Smooth muscle cell (in vitro differentiated cells): ENCODE measurements around the gene CHCHD6. TPM values are rescaled to one million over a fixed set of nuclear protein-coding genes. Genes with fewer than 3 reads are reported as not detected.

ENCODE experiments used
- DNase-seq: peaks from one replicate; lab custom pipeline; 2025; ENCODE audit not compliant: unreplicated experiment; lab: John Stamatoyannopoulos, UW
- H2AFZ ChIP-seq: fragments of 200-600 bp; sonication (generic); 2 replicates; pipeline ENCODE4 v1.6.0; 2016; ENCODE audit warnings: antibody characterized with exemption, low read depth, mild to moderate bottlenecking
- H3F3A ChIP-seq: fragments of 200-600 bp; sonication (generic); 2 replicates; pipeline ENCODE4 v1.6.0; 2017; ENCODE audit warnings: antibody characterized with exemption, low read depth
- H3K27ac ChIP-seq: fragments of 200-600 bp; sonication (generic); 2 replicates; pipeline ENCODE4 v1.5.1; 2016; ENCODE audit warnings: low read depth, mild to moderate bottlenecking
- H3K27me3 ChIP-seq: fragments of 200-600 bp; sonication (generic); 2 replicates; pipeline ENCODE4 v1.6.1; 2016; ENCODE audit warnings: low read depth, mild to moderate bottlenecking
- H3K36me3 ChIP-seq: fragments of 200-600 bp; sonication (generic); 2 replicates; pipeline ENCODE4 v1.5.1; 2016; ENCODE audit warnings: low read depth
- H3K4me1 ChIP-seq: fragments of 200-600 bp; sonication (generic); 2 replicates; pipeline ENCODE4 v1.5.1; 2016; ENCODE audit warnings: low read depth
- H3K4me2 ChIP-seq: fragments of 200-600 bp; sonication (generic); 2 replicates; pipeline ENCODE4 v1.6.0; 2016; ENCODE audit warnings: mild to moderate bottlenecking
- H3K4me3 ChIP-seq: fragments of 200-600 bp; sonication (generic); 2 replicates; pipeline ENCODE4 v1.5.1; 2016; ENCODE audit warnings: mild to moderate bottlenecking
- H3K79me2 ChIP-seq: fragments of 200-600 bp; sonication (generic); 2 replicates; pipeline ENCODE4 v1.6.0; 2016; ENCODE audit warnings: low read depth, mild to moderate bottlenecking
- H3K9ac ChIP-seq: fragments of 200-600 bp; sonication (generic); 2 replicates; pipeline ENCODE4 v1.6.0; 2016; ENCODE audit warnings: low read depth
- H3K9me3 ChIP-seq: fragments of 200-600 bp; sonication (generic); replicated peaks from 2 replicates; pipeline ENCODE4 v1.5.1; 2016; ENCODE audit warnings: low read depth
- H4K20me1 ChIP-seq: fragments of 200-600 bp; sonication (generic); 2 replicates; pipeline ENCODE4 v1.6.0; 2016; ENCODE audit warnings: low read depth
- WGBS: methylation state at CpG from one replicate; pipeline ENCODE4 v1.1.7; 2016; ENCODE audit warnings: low lambda C conversion rate; 5-methylcytosine and 5-hydroxymethylcytosine counted together
- polyA plus RNA-seq: library from polyadenylated mRNA; unstranded; fragments of >200 nt; fragmentation: Nextera tagmentation; extraction: Ambion mirVana; gene quantifications from 2 replicates; pipeline ENCODE4 v1.2.1, GENCODE V29; 2016
- total RNA-seq: library from RNA; depleted of rRNA; stranded (reverse); fragments of >200 nt; gene quantifications from 2 replicates; pipeline ENCODE4 v1.2.3, GENCODE V29; 2014
- TF ChIP-seq, protein P1 (sequence below): fragments of 200-600 bp; sonication (generic); IDR thresholded peaks from 2 replicates; pipeline ENCODE4 v1.5.1; 2017; ENCODE audit warnings: borderline replicate concordance, mild to moderate bottlenecking, antibody characterized with exemption; ENCODE audit not compliant: insufficient read depth, poor library complexity, severe bottlenecking

The CHCHD6 gene
- total and polyA plus RNA-seq, 2 experiments from 2014 or later: 6.7 to 27.2 TPM

- Histone ChIP-seq H3K79me2 (no peaks in the 10 kb centered on the region), H3K9ac (no peak overlapping the region), H3F3A (no peaks in the 10 kb centered on the region), H3K4me2 (no peak overlapping the region), H3K27me3 (no peaks in the 10 kb centered on the region), H3K4me1 (no peaks in the 10 kb centered on the region), H3K4me3 (no peak overlapping the region), H4K20me1 (no peaks in the 10 kb centered on the region), H3K27ac (peak overlapping the region; percentile 77), H3K36me3 (no peaks in the 10 kb centered on the region), H2AFZ (no peak overlapping the region), H3K9me3 (no peaks in the 10 kb centered on the region)
- 96% methylated on average over 9 of the region's 9 CpGs for WGBS
- DNase-seq: no peak
- TF ChIP-seq, protein P1, sequence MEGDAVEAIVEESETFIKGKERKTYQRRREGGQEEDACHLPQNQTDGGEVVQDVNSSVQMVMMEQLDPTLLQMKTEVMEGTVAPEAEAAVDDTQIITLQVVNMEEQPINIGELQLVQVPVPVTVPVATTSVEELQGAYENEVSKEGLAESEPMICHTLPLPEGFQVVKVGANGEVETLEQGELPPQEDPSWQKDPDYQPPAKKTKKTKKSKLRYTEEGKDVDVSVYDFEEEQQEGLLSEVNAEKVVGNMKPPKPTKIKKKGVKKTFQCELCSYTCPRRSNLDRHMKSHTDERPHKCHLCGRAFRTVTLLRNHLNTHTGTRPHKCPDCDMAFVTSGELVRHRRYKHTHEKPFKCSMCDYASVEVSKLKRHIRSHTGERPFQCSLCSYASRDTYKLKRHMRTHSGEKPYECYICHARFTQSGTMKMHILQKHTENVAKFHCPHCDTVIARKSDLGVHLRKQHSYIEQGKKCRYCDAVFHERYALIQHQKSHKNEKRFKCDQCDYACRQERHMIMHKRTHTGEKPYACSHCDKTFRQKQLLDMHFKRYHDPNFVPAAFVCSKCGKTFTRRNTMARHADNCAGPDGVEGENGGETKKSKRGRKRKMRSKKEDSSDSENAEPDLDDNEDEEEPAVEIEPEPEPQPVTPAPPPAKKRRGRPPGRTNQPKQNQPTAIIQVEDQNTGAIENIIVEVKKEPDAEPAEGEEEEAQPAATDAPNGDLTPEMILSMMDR: no peak
These were observed 208.0 kb downstream of the CHCHD6 start for GRCh38 chr3:126912027-126912422.

DNA sequence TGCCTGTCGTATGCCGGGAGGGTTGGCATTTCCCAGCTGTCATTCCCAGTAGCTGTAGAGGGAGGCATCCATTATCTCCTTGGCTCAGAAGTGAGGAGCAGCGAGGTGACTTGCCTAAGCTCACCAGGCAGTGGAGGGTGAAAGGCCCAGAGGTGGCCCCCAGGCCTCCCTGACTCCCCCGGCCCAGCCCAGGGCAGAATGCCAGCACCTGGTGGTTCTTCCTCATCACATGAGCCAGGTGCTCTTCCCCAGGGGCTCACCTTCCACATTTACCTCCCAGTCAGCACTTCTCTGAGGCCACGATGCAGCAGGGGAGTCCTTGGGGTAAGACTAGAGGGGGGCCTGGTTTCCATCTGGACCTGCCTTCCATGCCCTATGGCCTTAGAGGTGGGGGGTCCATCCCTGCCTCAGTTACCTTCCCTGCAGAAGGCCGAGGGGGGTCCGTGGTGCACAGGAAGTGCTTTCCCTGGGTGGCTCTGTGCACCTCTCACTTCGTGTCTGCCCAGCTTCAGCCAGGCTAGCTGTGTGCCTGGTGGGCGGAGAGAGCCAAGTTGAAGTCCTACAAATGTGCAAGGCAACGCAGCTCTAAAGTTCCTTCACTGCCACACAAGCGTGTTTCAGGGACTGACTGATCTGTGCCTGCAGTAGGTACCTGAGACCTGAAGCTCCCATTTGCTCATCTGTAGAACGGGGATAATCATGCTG, 208.6 kb downstream of the CHCHD6 start:
- TF ChIP-seq, protein P1: no peak
- H3K4me3 ChIP-seq: no peak overlapping the region
- no peaks in the 10 kb centered on the region for H3K79me2 ChIP-seq
- no peaks in the 10 kb centered on the region for H3K36me3 ChIP-seq
- no peak for DNase-seq
- no peaks in the 10 kb centered on the region for H4K20me1 ChIP-seq
- WGBS: 97% methylated on average over 12 of the region's 12 CpGs
- H3F3A ChIP-seq: no peaks in the 10 kb centered on the region
- H3K4me1 ChIP-seq: no peaks in the 10 kb centered on the region
- H3K9ac ChIP-seq: no peak overlapping the region
- no peak overlapping the region for H3K27ac ChIP-seq
- no peaks in the 10 kb centered on the region for H3K9me3 ChIP-seq
- H3K4me2 ChIP-seq: no peak overlapping the region
- no peaks in the 10 kb centered on the region for H3K27me3 ChIP-seq
- no peak overlapping the region for H2AFZ ChIP-seq

DNA sequence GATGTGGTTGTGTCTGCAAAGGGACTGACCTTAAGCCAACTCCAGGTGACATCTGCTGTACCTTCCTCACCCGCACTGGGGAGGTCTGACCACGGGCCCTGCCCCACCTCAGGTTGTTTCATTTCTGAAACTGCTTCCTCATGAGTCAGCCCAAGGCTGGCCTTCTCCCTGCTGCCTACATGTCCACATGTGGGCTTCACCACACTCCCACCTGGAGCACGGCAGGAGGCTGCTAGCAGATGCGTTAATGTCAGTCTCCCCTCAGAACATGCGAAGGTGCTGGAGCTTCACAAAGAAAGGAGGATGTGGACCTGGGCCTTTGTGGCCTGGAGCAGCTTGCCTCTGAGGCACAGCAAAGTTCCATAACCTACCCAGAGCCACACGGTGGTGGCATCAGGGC, 209.5 kb downstream of the CHCHD6 start:
- 89% methylated on average over 6 of the region's 6 CpGs for WGBS
- no peaks in the 10 kb centered on the region for H3K27me3 ChIP-seq
- DNase-seq: no peak
- H3K4me1 ChIP-seq: no peaks in the 10 kb centered on the region
- no peaks in the 10 kb centered on the region for H3K36me3 ChIP-seq
- no peak overlapping the region for H3K4me3 ChIP-seq
- no peaks in the 10 kb centered on the region for H3K9me3 ChIP-seq
- no peak overlapping the region for H3K9ac ChIP-seq
- H3K79me2 ChIP-seq: no peaks in the 10 kb centered on the region
- H3K4me2 ChIP-seq: no peak overlapping the region
- H4K20me1 ChIP-seq: no peaks in the 10 kb centered on the region
- H3K27ac ChIP-seq: no peak overlapping the region
- H3F3A ChIP-seq: no peaks in the 10 kb centered on the region
- TF ChIP-seq, protein P1: no peak
- no peak overlapping the region for H2AFZ ChIP-seq

DNA sequence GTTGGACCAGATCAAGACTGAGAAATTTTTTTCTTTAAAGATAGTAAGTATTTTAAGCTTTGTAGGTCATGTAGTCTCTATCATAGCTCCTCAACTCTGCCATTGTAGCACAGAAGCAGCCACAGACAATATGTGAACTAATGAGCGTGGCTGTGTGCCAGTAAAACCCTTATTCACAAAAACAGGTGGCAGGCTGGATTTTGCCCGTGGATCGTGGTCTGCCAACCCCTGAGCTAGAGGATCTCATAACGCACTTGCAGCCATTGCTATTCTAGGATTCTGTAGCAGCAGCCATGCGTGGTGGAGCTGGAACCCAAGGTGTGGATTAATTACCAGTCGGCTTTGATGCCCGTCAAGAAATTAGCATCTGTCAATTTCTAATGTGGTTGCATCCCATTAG, 210.2 kb downstream of the CHCHD6 start:
- Histone ChIP-seq H3K4me3 (no peak overlapping the region), H3K9me3 (no peaks in the 10 kb centered on the region), H4K20me1 (no peaks in the 10 kb centered on the region), H3K9ac (no peak overlapping the region), H3K27ac (no peak overlapping the region), H2AFZ (no peak overlapping the region), H3K79me2 (no peaks in the 10 kb centered on the region), H3F3A (no peaks in the 10 kb centered on the region), H3K36me3 (no peaks in the 10 kb centered on the region), H3K27me3 (no peaks in the 10 kb centered on the region), H3K4me2 (no peak overlapping the region), H3K4me1 (no peaks in the 10 kb centered on the region)
- no peak for DNase-seq
- 85% methylated on average over 7 of the region's 7 CpGs for WGBS
- TF ChIP-seq, protein P1: no peak
